Glutamatergic neuron (in vitro differentiated cells): Measurements from ENCODE around the gene SLC39A7. TPM values are rescaled to one million over a fixed set of nuclear protein-coding genes. Genes with fewer than 3 reads are reported as not detected.

Experiments used
- DNase-seq: peaks from one replicate; pipeline ENCODE4 v3.0.0; 2022
- H3K27ac Mint-ChIP-seq: one replicate; pipeline ENCODE4 v1.8.0; 2020; ENCODE audit warnings: mild to moderate bottlenecking, mixed read lengths, inconsistent platforms; ENCODE audit not compliant: unreplicated experiment
- H3K27me3 Mint-ChIP-seq: one replicate; pipeline ENCODE4 v1.8.0; 2020; ENCODE audit warnings: mild to moderate bottlenecking, moderate library complexity, mixed read lengths, inconsistent platforms; ENCODE audit not compliant: unreplicated experiment
- H3K36me3 Mint-ChIP-seq: one replicate; pipeline ENCODE4 v1.8.0; 2020; ENCODE audit warnings: mild to moderate bottlenecking, mixed read lengths, inconsistent platforms; ENCODE audit not compliant: unreplicated experiment
- H3K4me1 Mint-ChIP-seq: one replicate; pipeline ENCODE4 v1.8.0; 2020; ENCODE audit warnings: mild to moderate bottlenecking, low read depth, mixed read lengths, inconsistent platforms; ENCODE audit not compliant: unreplicated experiment
- H3K4me3 Mint-ChIP-seq: one replicate; pipeline ENCODE4 v1.8.0; 2020; ENCODE audit warnings: mild to moderate bottlenecking, mixed read lengths, inconsistent platforms; ENCODE audit not compliant: unreplicated experiment
- H3K9me3 Mint-ChIP-seq: one replicate; pipeline ENCODE4 v1.8.0; 2020; ENCODE audit warnings: mild to moderate bottlenecking, moderate library complexity, mixed read lengths, inconsistent platforms; ENCODE audit not compliant: unreplicated experiment
- CTCF ChIP-seq: fragments of 200-600 bp; sonication (generic); IDR thresholded peaks from one replicate; pipeline ENCODE4 v1.5.0; 2021; ENCODE audit not compliant: partially characterized antibody, unreplicated experiment
- total RNA-seq: library from RNA; stranded (reverse); fragmentation: NEBNext Ultra II Directional; extraction: Animal tissue kit (Norgen Biotek cat#: 25700); gene quantifications from one replicate; pipeline ENCODE4 v1.2.1, GENCODE V29; 2021; ENCODE audit not compliant: unreplicated experiment

SLC39A7 gene
- total RNA-seq, 1 donor from 2014 or later, result 92.8 TPM

- Mint-ChIP-seq H3K4me3 (peak overlapping the region; percentile 89), H3K36me3 (no peaks in the 10 kb centered on the region), H3K27me3 (peaks cover 12% of the 10 kb centered on the region), H3K27ac (no peak overlapping the region), H3K9me3 (peaks cover 15% of the 10 kb centered on the region), H3K4me1 (peaks cover 23% of the 10 kb centered on the region)
- no peak for TF ChIP-seq CTCF
- DNase-seq, result no peak
Measured at GRCh38 chr6:33198159-33198852, 2.4 kb upstream of the SLC39A7 start.

GRCh38 chr6:33198853-33199436 lies 1.7 kb upstream of the SLC39A7 start:
- Mint-ChIP-seq H3K4me1 (peaks cover 23% of the 10 kb centered on the region), H3K36me3 (no peaks in the 10 kb centered on the region), H3K4me3 (peak overlapping the region; percentile 92), H3K27ac (peak overlapping the region; percentile 82), H3K9me3 (peaks cover 17% of the 10 kb centered on the region), H3K27me3 (peaks cover 12% of the 10 kb centered on the region)
- DNase-seq, result no peak
- TF ChIP-seq CTCF, result no peak

- H3K4me3 Mint-ChIP-seq, result peak overlapping the region; percentile 92
- peaks cover 23% of the 10 kb centered on the region for H3K4me1 Mint-ChIP-seq
- DNase-seq, result no peak
- peak overlapping the region; percentile 82 for H3K27ac Mint-ChIP-seq
- no peak for TF ChIP-seq CTCF
- H3K36me3 Mint-ChIP-seq, result no peaks in the 10 kb centered on the region
- peaks cover 12% of the 10 kb centered on the region for H3K27me3 Mint-ChIP-seq
- peaks cover 17% of the 10 kb centered on the region for H3K9me3 Mint-ChIP-seq
Measured at GRCh38 chr6:33199687-33200218, 914 bp upstream of the SLC39A7 start.

DNA sequence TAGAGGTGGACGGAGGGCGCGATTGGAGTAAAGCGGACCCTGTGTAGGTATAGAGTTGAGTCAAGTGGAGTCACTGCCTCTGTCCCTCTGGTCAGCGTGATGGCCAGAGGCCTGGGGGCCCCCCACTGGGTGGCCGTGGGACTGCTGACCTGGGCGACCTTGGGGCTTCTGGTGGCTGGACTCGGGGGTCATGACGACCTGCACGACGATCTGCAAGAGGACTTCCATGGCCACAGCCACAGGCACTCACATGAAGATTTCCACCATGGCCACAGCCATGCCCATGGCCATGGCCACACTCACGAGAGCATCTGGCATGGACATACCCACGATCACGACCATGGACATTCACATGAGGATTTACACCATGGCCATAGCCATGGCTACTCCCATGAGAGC lies 479 bp downstream of the SLC39A7 start:
- peaks cover 32% of the 10 kb centered on the region for H3K4me1 Mint-ChIP-seq
- TF ChIP-seq CTCF, result peak; percentile 23

DNA sequence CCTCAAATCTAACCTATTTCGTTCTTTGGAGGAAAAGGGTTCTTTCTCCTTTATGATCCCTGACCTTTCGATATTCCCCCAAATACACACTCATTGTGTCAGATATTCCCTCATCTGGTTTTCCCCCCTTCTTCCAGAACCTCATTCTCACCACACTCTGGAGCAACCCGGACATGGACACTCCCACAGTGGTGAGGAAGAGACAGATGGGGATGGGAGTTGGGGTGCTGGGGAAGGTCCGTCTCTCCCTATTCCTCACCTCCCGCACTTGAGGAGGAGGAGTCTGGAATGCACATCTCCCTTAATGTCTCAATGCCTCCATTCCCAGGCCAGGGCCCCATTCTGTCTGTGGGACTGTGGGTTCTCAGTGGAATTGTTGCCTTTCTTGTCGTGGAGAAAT lies 1.3 kb downstream of the SLC39A7 start:
- Mint-ChIP-seq H3K4me1 (peaks cover 34% of the 10 kb centered on the region), H3K4me3 (peak overlapping the region; percentile 99), H3K27ac (peak overlapping the region; percentile 79), H3K27me3 (peaks cover 20% of the 10 kb centered on the region), H3K36me3 (no peaks in the 10 kb centered on the region), H3K9me3 (peaks cover 14% of the 10 kb centered on the region)
- no peak for TF ChIP-seq CTCF
- no peak for DNase-seq

More for the DNA sequence above, 479 bp downstream of the SLC39A7 start:
- no peak for DNase-seq
- Mint-ChIP-seq H3K27me3 (peaks cover 19% of the 10 kb centered on the region), H3K9me3 (peaks cover 17% of the 10 kb centered on the region), H3K36me3 (no peaks in the 10 kb centered on the region), H3K27ac (peak overlapping the region; percentile 95), H3K4me3 (peak overlapping the region; percentile 99)
